SK-N-SH (cell line): ENCODE measurements around the gene CRYBA2. TPM values are rescaled to one million over a fixed set of nuclear protein-coding genes. Genes with fewer than 3 reads are reported as not detected.

Experiments
- CTCF ChIA-PET: fragments of 300-600, 350-600 bp; formaldehyde crosslinking; extraction: SDS; loops from one replicate; lab custom pipeline; 2021; lab: Yijun Ruan, JAX
- POLR2A ChIA-PET: fragments of 350-600 bp; sonication (Branson Sonifier 250); formaldehyde crosslinking; extraction: SDS; loops from one replicate; lab custom pipeline; 2020; ENCODE audit warnings: antibody characterized with exemption, inconsistent platforms; lab: Yijun Ruan, JAX
- DNase-seq: peaks from one replicate; pipeline ENCODE4 v3.0.0; 2012
- H2AFZ ChIP-seq: fragments of 200-600 bp; sonication (generic); 2 replicates; pipeline ENCODE4 v1.8.1; 2016; ENCODE audit warnings: antibody characterized with exemption, mild to moderate bottlenecking, low read depth
- H3F3A ChIP-seq: fragments of 200-600 bp; sonication (generic); replicated peaks from 2 replicates; pipeline ENCODE3; 2016; ENCODE audit warnings: antibody characterized with exemption, mild to moderate bottlenecking; ENCODE audit not compliant: insufficient read depth
- H3K27ac ChIP-seq, 2 experiments: fragments of 200-500 bp in 1 of 2; fragments of 200-600 bp in 1 of 2; sonication (Bioruptor generic) in 1 of 2; sonication (generic), shearing (Covaris generic) in 1 of 2; 2 replicates each; pipeline versions ENCODE4 v1.5.1 to v1.6.1; 2014 to 2016; ENCODE audit warnings: low read depth in 2 of 2, inconsistent platforms in 1 of 2, low read length in 1 of 2, mild to moderate bottlenecking in 1 of 2, mixed read lengths in 1 of 2
- H3K27me3 ChIP-seq: fragments of 200-600 bp; sonication (generic), shearing (Covaris generic); 2 replicates; pipeline ENCODE4 v1.6.1; 2016; ENCODE audit warnings: mixed run types; ENCODE audit not compliant: insufficient read depth
- H3K36me3 ChIP-seq, 2 experiments: fragments of 200-500 bp in 1 of 2; fragments of 200-600 bp in 1 of 2; sonication (Bioruptor generic) in 1 of 2; sonication (generic) in 1 of 2; replicated peaks in 1 of 2; 2 replicates each; pipeline versions ENCODE3 to v1.5.1; 2014 to 2016; ENCODE audit warnings: low read length in 1 of 2, mild to moderate bottlenecking in 1 of 2; ENCODE audit not compliant: insufficient read depth in 2 of 2, control insufficient read depth in 1 of 2
- H3K4me1 ChIP-seq, 2 experiments: fragments of 200-500 bp in 1 of 2; fragments of 200-600 bp in 1 of 2; sonication (Bioruptor generic) in 1 of 2; sonication (generic), shearing (Covaris generic) in 1 of 2; 2 replicates each; pipeline versions ENCODE4 v1.5.1 to v1.6.1; 2014 to 2016; ENCODE audit warnings: low read depth in 1 of 2, low read length in 1 of 2, mixed run types in 1 of 2; ENCODE audit not compliant: insufficient read depth in 2 of 2, control insufficient read depth in 1 of 2
- H3K4me2 ChIP-seq: fragments of 200-600 bp; sonication (generic), shearing (Covaris generic); 2 replicates; pipeline ENCODE4 v1.6.1; 2017; ENCODE audit warnings: mixed run types
- H3K4me3 ChIP-seq, 2 experiments: fragments of 200-500 bp in 1 of 2; fragments of 200-600 bp in 1 of 2; sonication (Bioruptor generic) in 1 of 2; sonication (generic), shearing (Covaris generic) in 1 of 2; 2 replicates each; pipeline versions ENCODE4 v1.5.1 to v1.8.1; 2014 to 2016; ENCODE audit warnings: low read depth in 2 of 2, inconsistent platforms in 1 of 2, low read length in 1 of 2, mild to moderate bottlenecking in 1 of 2, mixed read lengths in 1 of 2, moderate library complexity in 1 of 2
- H3K79me2 ChIP-seq: fragments of 200-600 bp; sonication (generic); 2 replicates; pipeline ENCODE4 v1.8.1; 2017; ENCODE audit warnings: mild to moderate bottlenecking; ENCODE audit not compliant: insufficient read depth
- H3K9ac ChIP-seq: fragments of 200-600 bp; sonication (generic); 2 replicates; pipeline ENCODE4 v1.6.1; 2017; ENCODE audit warnings: mixed run types
- H3K9me2 ChIP-seq: fragments of 200-600 bp; sonication (generic); 2 replicates; pipeline ENCODE4 v1.6.1; 2017; ENCODE audit warnings: mixed run types
- H3K9me3 ChIP-seq: fragments of 200-600 bp; sonication (generic); 2 replicates; pipeline ENCODE4 v1.6.1; 2017; ENCODE audit warnings: mixed run types, mild to moderate bottlenecking, moderate library complexity
- H4K20me1 ChIP-seq: fragments of 200-600 bp; sonication (generic); 2 replicates; pipeline ENCODE4 v1.6.1; 2017; ENCODE audit warnings: mild to moderate bottlenecking, mixed run types; ENCODE audit not compliant: insufficient read depth
- EP300 ChIP-seq, 2 experiments: IDR thresholded peaks; 2 replicates each; pipeline versions ENCODE4 v1.4.0 to v1.6.1; 2012; ENCODE audit warnings: borderline replicate concordance in 1 of 2, low read depth in 1 of 2, low read length in 1 of 2
- GABPA ChIP-seq: IDR thresholded peaks from 2 replicates; pipeline ENCODE4 v1.4.0; 2012; ENCODE audit warnings: low read depth, mild to moderate bottlenecking
- IRF3 ChIP-seq: fragments of 150-350 bp; IDR thresholded peaks from 2 replicates; pipeline ENCODE4 v1.6.1; 2016; ENCODE audit warnings: mild to moderate bottlenecking, low read depth, low read length
- JUND ChIP-seq: IDR thresholded peaks from 2 replicates; pipeline ENCODE4 v1.4.0; 2012
- MAX ChIP-seq: IDR thresholded peaks from 2 replicates; pipeline ENCODE4 v1.4.0; 2012; ENCODE audit warnings: low read depth
- MEF2A ChIP-seq: IDR thresholded peaks from 2 replicates; pipeline ENCODE4 v1.4.0; 2012; ENCODE audit warnings: low read depth, borderline replicate concordance
- MXI1 ChIP-seq: IDR thresholded peaks from 2 replicates; pipeline ENCODE4 v1.6.1; 2012; ENCODE audit warnings: mild to moderate bottlenecking, low read depth, low read length, improper control_type of control experiment
- RAD21 ChIP-seq: IDR thresholded peaks from 2 replicates; pipeline ENCODE4 v1.6.1; 2012; ENCODE audit warnings: mild to moderate bottlenecking, low read length
- RCOR1 ChIP-seq: fragments of 150-350 bp; IDR thresholded peaks from 2 replicates; pipeline ENCODE4 v1.6.1; 2017; ENCODE audit warnings: antibody characterized with exemption, low read length
- REST ChIP-seq: IDR thresholded peaks from 2 replicates; pipeline ENCODE4 v1.6.1; 2012; ENCODE audit warnings: mild to moderate bottlenecking, low read depth, low read length, moderate library complexity
- SMC3 ChIP-seq: IDR thresholded peaks from 2 replicates; pipeline ENCODE4 v1.6.1; 2012; ENCODE audit warnings: low read depth, low read length, improper control_type of control experiment
- TAF1 ChIP-seq: IDR thresholded peaks from 2 replicates; pipeline ENCODE4 v1.6.1; 2012; ENCODE audit warnings: low read depth, mild to moderate bottlenecking, low read length, moderate library complexity, borderline replicate concordance
- TCF12 ChIP-seq: IDR thresholded peaks from 2 replicates; pipeline ENCODE4 v1.4.0; 2012
- TEAD4 ChIP-seq: IDR thresholded peaks from 2 replicates; pipeline ENCODE4 v1.4.0; 2012; ENCODE audit warnings: mild to moderate bottlenecking, borderline replicate concordance; ENCODE audit not compliant: insufficient read depth
- USF2 ChIP-seq: fragments of 150-350 bp; IDR thresholded peaks from 2 replicates; pipeline ENCODE4 v1.6.1; 2017; ENCODE audit warnings: antibody characterized with exemption, low read length, low read depth, borderline replicate concordance
- YY1 ChIP-seq: IDR thresholded peaks from 2 replicates; pipeline ENCODE4 v1.4.0; 2012; ENCODE audit warnings: low read depth, mild to moderate bottlenecking
- WGBS: methylation state at CpG from one replicate; pipeline ENCODE4 v1.1.6; 2017; ENCODE audit warnings: low lambda C conversion rate; 5-methylcytosine and 5-hydroxymethylcytosine counted together
- polyA plus RNA-seq, 3 experiments: library from polyadenylated mRNA; depleted of rRNA; stranded (reverse); fragments of >200 nt; gene quantifications; 2 replicates each; pipeline ENCODE4 v1.2.3, GENCODE V29; 2012

Gene CRYBA2
- polyA plus RNA-seq, 1 of the 3 experiments (the other 2 are of a cell fraction) = not detected

GRCh38 chr2:219020604-219021365 is 27.6 kb upstream of the CRYBA2 start:
- 58% methylated on average over 10 of the region's 11 CpGs for WGBS
- no peaks in the 10 kb centered on the region for H3K79me2 ChIP-seq
- peak overlapping the region in 1 of 2 experiments; percentile 71; a peak in 2 of 4 replicates for H3K27ac ChIP-seq
- H3K9me3 ChIP-seq = no peaks in the 10 kb centered on the region
- H3K27me3 ChIP-seq = peaks cover 32% of the 10 kb centered on the region
- ChIA-PET CTCF (interaction anchor here (0.8 to 20.3 kb wide), 13 partner anchors 10 to 138 kb away, joined by 3 to 258 read pairs (median 6); no protein-coding TSS in a partner anchor), POLR2A (interaction anchor here (0.7 to 1.5 kb wide), 3 partner anchors 18 to 24 kb away, joined by 4 to 5 read pairs (median 4); no protein-coding TSS in a partner anchor)
- no peak overlapping the region for H3K4me2 ChIP-seq
- H4K20me1 ChIP-seq = no peaks in the 10 kb centered on the region
- no peaks in the 10 kb centered on the region for H3F3A ChIP-seq
- peak; percentile 57 for DNase-seq
- no peaks in the 10 kb centered on the region for H3K9me2 ChIP-seq
- H3K4me1 ChIP-seq = peaks cover 0 to 48% of the 10 kb centered on the region in 2 experiments; a peak in 1 of 4 replicates
- H3K36me3 ChIP-seq = no peaks in the 10 kb centered on the region
- no peak overlapping the region for H3K9ac ChIP-seq
- H3K4me3 ChIP-seq = no peak overlapping the region
- TF ChIP-seq USF2 = no peak
- TF ChIP-seq EP300 (IDR thresholded peaks at IDR 0.05; ENCODE audit: borderline replicate concordance in 1 of 2, low read depth in 1 of 2, low read length in 1 of 2) = peak in 1 of 2 experiments; percentile 5; a peak in 1 of 4 replicates
- no peak overlapping the region for H2AFZ ChIP-seq

GRCh38 chr2:219019436-219019835 is 26.2 kb upstream of the CRYBA2 start:
- 52% methylated on average over 6 of the region's 6 CpGs for WGBS
- H3K4me2 ChIP-seq = no peak overlapping the region
- POLR2A ChIA-PET = interaction anchor here (0.7 to 1.5 kb wide), 4 partner anchors 9 to 23 kb away, joined by 3 to 4 read pairs (median 3); no protein-coding TSS in a partner anchor
- TF ChIP-seq MXI1 = no peak
- no peak for TF ChIP-seq RAD21
- TF ChIP-seq TAF1 = no peak
- no peak for TF ChIP-seq RCOR1
- TF ChIP-seq TEAD4 = no peak
- TF ChIP-seq MEF2A = no peak
- TF ChIP-seq TCF12 = no peak
- TF ChIP-seq YY1 = no peak
- TF ChIP-seq JUND = no peak
- no peak for TF ChIP-seq GABPA
- no peak for TF ChIP-seq SMC3
- TF ChIP-seq MAX = no peak
- TF ChIP-seq IRF3 = no peak
- TF ChIP-seq REST = no peak
- H3K4me1 ChIP-seq = peaks cover 0 to 48% of the 10 kb centered on the region in 2 experiments; a peak in 1 of 4 replicates
- CTCF ChIA-PET = interaction anchor here (0.6 to 20.3 kb wide), 11 partner anchors 10 to 121 kb away, joined by 3 to 258 read pairs (median 6); partner anchors contain the start of gene IHH
- H3K27me3 ChIP-seq = peaks cover 28% of the 10 kb centered on the region
- H3K27ac ChIP-seq = peak overlapping the region in 1 of 2 experiments; percentile 69; a peak in 2 of 4 replicates
- H3K36me3 ChIP-seq = no peaks in the 10 kb centered on the region
- no peak overlapping the region for H3K9ac ChIP-seq
- no peak overlapping the region for H3K4me3 ChIP-seq
- H4K20me1 ChIP-seq = no peaks in the 10 kb centered on the region
- H3K9me3 ChIP-seq = no peaks in the 10 kb centered on the region
- H2AFZ ChIP-seq = no peak overlapping the region
- H3F3A ChIP-seq = no peaks in the 10 kb centered on the region
- H3K79me2 ChIP-seq = no peaks in the 10 kb centered on the region
- DNase-seq = no peak
- no peaks in the 10 kb centered on the region for H3K9me2 ChIP-seq
